ENCODE measurements around the gene FOXK1.

Gene FOXK1

GRCh38 chr7:4700577-4701235 is 18.6 kb downstream of the FOXK1 start:
- Histone ChIP-seq H3K27ac (no peak overlapping the region), H4K20me1 (peaks cover 93 to 100% (median 100%) of the 10 kb centered on the region in 11 experiments), H3K9me3 (replicated peaks in 1 of 11) (no peaks in the 10 kb centered on the region), H3K27me3 (no peaks in the 10 kb centered on the region), H3K36me3 (peaks cover 0 to 35% (median 12%) of the 10 kb centered on the region in 11 experiments; a peak in 11 of 22 replicates), H3K9ac (0 out of 22 replicates have a peak overlapping the region, but pooled peaks of 1 of the 11 experiments have one; percentile 12), H3K4me3 (no peak overlapping the region), H3K4me2 (peak overlapping the region in 3 of 11 experiments; percentile 0 to 13 (median 5); a peak in 1 of 22 replicates), H3K4me1 (peaks cover 30 to 61% (median 49%) of the 10 kb centered on the region in 10 experiments)
- TF ChIP-seq Cebpa-rat (IDR thresholded peaks at IDR 0.05) = no peak

- TF ChIP-seq Cebpa-rat (IDR thresholded peaks at IDR 0.05) = no peak
- Histone ChIP-seq H3K9me3 (replicated peaks in 1 of 11) (no peaks in the 10 kb centered on the region), H4K20me1 (peaks cover 96 to 100% (median 98%) of the 10 kb centered on the region in 11 experiments), H3K4me3 (no peak overlapping the region), H3K36me3 (peaks cover 0 to 30% (median under 1%) of the 10 kb centered on the region in 11 experiments; a peak in 10 of 22 replicates), H3K4me1 (peaks cover 34 to 61% (median 51%) of the 10 kb centered on the region in 10 experiments), H3K27ac (peak overlapping the region in 9 of 11 experiments; percentile 28 to 58 (median 52); a peak in 17 of 22 replicates), H3K4me2 (peak overlapping the region; percentile 23 to 80 (median 69)), H3K27me3 (no peaks in the 10 kb centered on the region), H3K9ac (peak overlapping the region in 10 of 11 experiments; percentile 11 to 64 (median 34); a peak in 13 of 22 replicates)
These were observed 20.9 kb downstream of the FOXK1 start for GRCh38 chr7:4702961-4703512.

- Histone ChIP-seq H3K36me3 (peaks cover 0 to 35% (median 6%) of the 10 kb centered on the region in 11 experiments; a peak in 12 of 22 replicates), H3K4me2 (peak overlapping the region; percentile 23 to 80 (median 69); a peak in 20 of 22 replicates), H3K4me3 (no peak overlapping the region), H3K4me1 (peaks cover 34 to 61% (median 51%) of the 10 kb centered on the region in 10 experiments), H3K9me3 (replicated peaks in 1 of 11) (no peaks in the 10 kb centered on the region), H3K9ac (peak overlapping the region in 6 of 11 experiments; percentile 11 to 54 (median 34); a peak in 7 of 22 replicates), H4K20me1 (peaks cover 97 to 100% (median 98%) of the 10 kb centered on the region in 11 experiments), H3K27me3 (no peaks in the 10 kb centered on the region), H3K27ac (peak overlapping the region in 7 of 11 experiments; percentile 17 to 58 (median 54); a peak in 10 of 22 replicates)
- TF ChIP-seq Cebpa-rat (IDR thresholded peaks at IDR 0.05) = no peak
These were observed 21.4 kb downstream of the FOXK1 start for GRCh38 chr7:4703532-4703931.

- Histone ChIP-seq H3K9me3 (replicated peaks in 1 of 11) (no peaks in the 10 kb centered on the region; a peak in 1 of 22 replicates), H3K27me3 (no peaks in the 10 kb centered on the region), H4K20me1 (peaks cover 97 to 100% (median 98%) of the 10 kb centered on the region in 11 experiments), H3K9ac (peak overlapping the region in 2 of 11 experiments; percentile 29 to 55; a peak in 2 of 22 replicates), H3K4me1 (peaks cover 33 to 60% (median 50%) of the 10 kb centered on the region in 10 experiments), H3K36me3 (peaks cover 12 to 51% (median 27%) of the 10 kb centered on the region in 11 experiments; a peak in 20 of 22 replicates), H3K27ac (peak overlapping the region in 3 of 11 experiments; percentile 8 to 35 (median 20); a peak in 3 of 22 replicates), H3K4me2 (peak overlapping the region in 6 of 11 experiments; percentile 2 to 61 (median 46); a peak in 10 of 22 replicates), H3K4me3 (no peak overlapping the region)
- no peak for TF ChIP-seq Cebpa-rat (IDR thresholded peaks at IDR 0.05)
These were observed 24.5 kb downstream of the FOXK1 start for GRCh38 chr7:4706384-4707216.

GRCh38 chr7:4707217-4707741 is 25.2 kb downstream of the FOXK1 start:
- H3K27ac ChIP-seq = 0 out of 22 replicates have a peak overlapping the region, but pooled peaks of 1 of the 11 experiments have one; percentile 8
- H3K36me3 ChIP-seq = peaks cover 12 to 57% (median 33%) of the 10 kb centered on the region in 11 experiments; a peak in 20 of 22 replicates
- no peak overlapping the region for H3K4me3 ChIP-seq
- no peak for TF ChIP-seq Cebpa-rat (IDR thresholded peaks at IDR 0.05)
- no peaks in the 10 kb centered on the region; a peak in 1 of 22 replicates for H3K9me3 ChIP-seq (replicated peaks in 1 of 11)
- no peak overlapping the region for H3K9ac ChIP-seq
- no peaks in the 10 kb centered on the region for H3K27me3 ChIP-seq
- peaks cover 97 to 100% (median 98%) of the 10 kb centered on the region in 11 experiments for H4K20me1 ChIP-seq
- no peak overlapping the region; a peak in 1 of 22 replicates for H3K4me2 ChIP-seq
- peaks cover 34 to 62% (median 51%) of the 10 kb centered on the region in 10 experiments for H3K4me1 ChIP-seq

- Histone ChIP-seq H3K9ac (no peak overlapping the region), H3K4me3 (no peak overlapping the region), H3K27ac (no peak overlapping the region), H3K4me2 (no peak overlapping the region), H3K9me3 (replicated peaks in 1 of 11) (no peaks in the 10 kb centered on the region; a peak in 1 of 22 replicates), H3K4me1 (peaks cover 34 to 62% (median 51%) of the 10 kb centered on the region in 10 experiments), H3K36me3 (peaks cover 12 to 62% (median 33%) of the 10 kb centered on the region in 11 experiments; a peak in 20 of 22 replicates), H4K20me1 (peaks cover 96 to 100% (median 98%) of the 10 kb centered on the region in 11 experiments), H3K27me3 (no peaks in the 10 kb centered on the region)
- no peak for TF ChIP-seq Cebpa-rat (IDR thresholded peaks at IDR 0.05)
These were observed 25.9 kb downstream of the FOXK1 start for GRCh38 chr7:4707980-4708411.

- Histone ChIP-seq H3K4me1 (peaks cover 28 to 61% (median 50%) of the 10 kb centered on the region in 10 experiments), H3K27ac (no peak overlapping the region), H3K36me3 (peaks cover 13 to 73% (median 44%) of the 10 kb centered on the region in 11 experiments; a peak in 20 of 22 replicates), H4K20me1 (peaks cover 95 to 100% (median 98%) of the 10 kb centered on the region in 11 experiments), H3K9me3 (replicated peaks in 1 of 11) (peaks cover 0 to 7% (median 0%) of the 10 kb centered on the region in 11 experiments; a peak in 1 of 22 replicates), H3K27me3 (no peaks in the 10 kb centered on the region), H3K4me3 (no peak overlapping the region), H3K9ac (no peak overlapping the region), H3K4me2 (no peak overlapping the region)
- no peak for TF ChIP-seq Cebpa-rat (IDR thresholded peaks at IDR 0.05)
These were observed 27.1 kb downstream of the FOXK1 start for GRCh38 chr7:4709187-4709586.

GRCh38 chr7:4711093-4711492 is 29.0 kb downstream of the FOXK1 start:
- Histone ChIP-seq H4K20me1 (peaks cover 98 to 100% (median 100%) of the 10 kb centered on the region in 11 experiments), H3K9ac (no peak overlapping the region), H3K9me3 (replicated peaks in 1 of 11) (peaks cover 0 to 15% (median 0%) of the 10 kb centered on the region in 11 experiments; a peak in 1 of 22 replicates), H3K36me3 (peaks cover 13 to 89% (median 62%) of the 10 kb centered on the region in 11 experiments; a peak in 20 of 22 replicates), H3K27me3 (no peaks in the 10 kb centered on the region), H3K27ac (peak overlapping the region in 1 of 11 experiments; percentile 2; a peak in 1 of 22 replicates), H3K4me3 (no peak overlapping the region), H3K4me2 (peak overlapping the region in 5 of 11 experiments; percentile 7 to 66 (median 36); a peak in 4 of 22 replicates), H3K4me1 (peaks cover 21 to 63% (median 44%) of the 10 kb centered on the region in 10 experiments)
- no peak for TF ChIP-seq Cebpa-rat (IDR thresholded peaks at IDR 0.05)

Measured in BLaER1 treated with 17β-estradiol and CSF1 and Interleukin-3, amounts not matched to agents 10 nM and 100 nM (cell line).